GM19240 (cell line): Measurements from ENCODE around the gene USP30.
A peak's percentile ranks its signal among the peaks of the same experiment; 100 is the strongest.
"Not testable (repeated sequence)": the region's sequence is repeated elsewhere in the genome, so short reads cannot be mapped to it uniquely, and the experiment has no call there.

Source experiments
- DNase-seq: peaks from one replicate; pipeline ENCODE4 v3.0.0; 2011; ENCODE audit warnings: low spot score; ENCODE audit not compliant: insufficient read length

USP30 gene

DNA sequence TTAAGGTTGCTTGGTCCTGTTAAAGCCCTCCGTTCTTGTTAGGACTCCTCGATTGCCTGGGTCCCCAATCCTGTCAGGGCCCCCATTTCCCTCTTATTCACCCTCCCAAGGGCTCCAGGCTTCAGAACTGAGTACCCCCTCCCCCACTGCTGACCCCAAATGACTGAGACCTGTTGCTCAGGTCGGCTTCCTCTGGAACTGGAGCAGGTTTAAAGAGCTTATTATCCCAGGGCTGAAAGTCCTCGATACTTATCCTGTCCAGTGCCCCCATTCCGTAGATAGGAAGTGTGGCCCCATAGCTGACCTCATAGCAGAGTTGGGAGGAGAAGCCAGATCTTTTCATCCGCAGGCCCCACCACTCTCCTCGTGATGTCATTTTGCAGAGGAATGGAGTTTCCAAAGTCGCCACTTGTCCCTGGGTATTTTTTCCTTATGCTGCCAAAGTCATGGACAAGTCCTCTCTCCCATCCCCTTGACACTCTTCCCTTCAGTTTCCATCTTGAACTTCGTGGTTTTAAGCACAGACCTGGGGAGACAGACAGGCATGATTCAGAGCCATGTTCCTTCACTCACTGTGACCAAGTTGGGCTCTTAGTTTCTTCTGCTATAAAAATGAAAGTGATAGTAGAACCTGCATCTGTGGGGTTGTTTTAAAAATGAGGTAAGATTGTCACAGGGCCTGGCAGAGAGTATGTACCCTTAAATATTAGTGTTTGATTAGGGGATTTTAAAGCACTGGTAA lies 1.2 kb downstream of the USP30 start:
- DNase-seq = no peak

DNA sequence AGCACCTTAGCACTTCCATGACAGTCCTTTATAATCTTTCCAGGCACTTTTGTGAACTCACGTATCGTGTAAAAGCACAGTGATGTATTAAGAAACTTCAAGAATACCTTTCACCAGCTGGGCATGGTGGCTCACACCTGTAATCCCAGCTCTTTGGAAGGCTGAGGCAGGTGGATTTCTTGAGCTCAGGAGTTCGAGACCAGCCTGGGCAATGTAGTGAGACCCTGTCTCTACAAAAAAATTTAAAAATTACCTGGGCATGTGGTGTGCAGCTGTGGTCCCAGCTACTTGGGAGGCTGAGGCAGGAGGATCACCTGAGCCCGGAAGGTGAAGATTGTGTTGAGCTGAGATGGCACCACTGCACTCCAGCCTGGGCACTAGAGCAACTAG lies 1.7 kb downstream of the USP30 start:
- not testable (repeated sequence) for DNase-seq

DNA sequence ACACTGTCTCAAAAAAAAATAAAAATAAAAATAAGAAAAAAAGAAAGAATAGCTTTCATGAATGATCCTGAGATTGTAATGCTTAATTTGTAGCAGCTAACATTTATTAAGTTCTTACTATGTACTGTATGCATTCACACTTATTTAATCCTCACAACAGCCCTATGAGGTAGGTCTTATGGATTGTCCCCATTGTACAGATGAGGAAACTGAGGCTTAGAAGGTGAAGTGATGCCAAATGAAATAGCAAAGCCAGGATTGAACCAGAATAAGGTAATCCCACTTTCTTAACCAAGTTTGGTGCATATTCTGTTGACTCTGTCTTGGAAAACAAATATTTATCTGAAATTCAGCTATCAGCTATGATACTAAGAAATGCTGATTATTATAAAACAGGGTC lies 2.1 kb downstream of the USP30 start:
- no peak for DNase-seq

GRCh38 chr12:109056891-109057290 lies 4.5 kb downstream of the USP30 start:
- DNase-seq = no peak

- no peak for DNase-seq
Measured at GRCh38 chr12:109057376-109057775, 5.0 kb downstream of the USP30 start.

DNA sequence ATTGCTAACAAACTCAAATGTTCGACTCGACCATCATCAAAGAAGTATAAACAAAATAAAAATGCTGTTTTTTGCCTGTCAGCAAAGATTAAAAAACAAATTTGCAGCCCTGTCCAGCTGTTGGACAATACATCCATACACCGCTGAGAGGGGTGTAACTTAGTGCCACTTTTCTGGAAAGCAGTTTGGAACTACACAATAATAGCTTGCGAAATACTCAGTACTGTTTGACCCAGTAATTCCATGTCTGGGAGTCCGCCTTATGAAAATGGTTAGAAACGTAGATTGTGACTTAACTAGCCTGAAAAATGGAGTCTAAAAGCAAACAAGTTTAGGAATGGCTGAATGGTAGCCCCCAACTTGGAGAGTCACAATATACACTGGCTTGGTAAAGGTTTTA lies 6.4 kb downstream of the USP30 start:
- DNase-seq = no peak

DNA sequence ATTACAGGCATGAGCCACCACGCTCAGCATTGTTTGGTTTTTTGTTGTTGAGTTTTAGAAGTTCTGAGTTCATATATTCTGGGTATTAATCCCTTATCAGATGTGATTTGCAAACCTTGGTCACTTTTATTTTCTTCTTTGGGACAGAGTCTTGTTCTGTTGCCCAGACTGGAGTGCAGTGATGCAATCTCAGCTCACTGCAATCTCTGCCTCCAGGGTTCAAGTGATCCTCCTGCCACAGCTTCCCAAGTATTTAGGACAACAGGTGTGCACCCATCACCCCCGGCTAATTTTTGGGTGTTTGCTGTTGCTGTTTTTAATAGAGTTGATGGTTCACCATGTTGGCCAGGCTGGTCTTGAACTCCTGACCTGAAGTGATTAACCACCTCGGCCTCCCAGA lies 11.8 kb downstream of the USP30 start:
- DNase-seq = no peak

- no peak for DNase-seq
Measured at GRCh38 chr12:109065154-109065852, 12.9 kb downstream of the USP30 start.

GRCh38 chr12:109065853-109066193 lies 13.4 kb downstream of the USP30 start:
- no peak for DNase-seq

DNA sequence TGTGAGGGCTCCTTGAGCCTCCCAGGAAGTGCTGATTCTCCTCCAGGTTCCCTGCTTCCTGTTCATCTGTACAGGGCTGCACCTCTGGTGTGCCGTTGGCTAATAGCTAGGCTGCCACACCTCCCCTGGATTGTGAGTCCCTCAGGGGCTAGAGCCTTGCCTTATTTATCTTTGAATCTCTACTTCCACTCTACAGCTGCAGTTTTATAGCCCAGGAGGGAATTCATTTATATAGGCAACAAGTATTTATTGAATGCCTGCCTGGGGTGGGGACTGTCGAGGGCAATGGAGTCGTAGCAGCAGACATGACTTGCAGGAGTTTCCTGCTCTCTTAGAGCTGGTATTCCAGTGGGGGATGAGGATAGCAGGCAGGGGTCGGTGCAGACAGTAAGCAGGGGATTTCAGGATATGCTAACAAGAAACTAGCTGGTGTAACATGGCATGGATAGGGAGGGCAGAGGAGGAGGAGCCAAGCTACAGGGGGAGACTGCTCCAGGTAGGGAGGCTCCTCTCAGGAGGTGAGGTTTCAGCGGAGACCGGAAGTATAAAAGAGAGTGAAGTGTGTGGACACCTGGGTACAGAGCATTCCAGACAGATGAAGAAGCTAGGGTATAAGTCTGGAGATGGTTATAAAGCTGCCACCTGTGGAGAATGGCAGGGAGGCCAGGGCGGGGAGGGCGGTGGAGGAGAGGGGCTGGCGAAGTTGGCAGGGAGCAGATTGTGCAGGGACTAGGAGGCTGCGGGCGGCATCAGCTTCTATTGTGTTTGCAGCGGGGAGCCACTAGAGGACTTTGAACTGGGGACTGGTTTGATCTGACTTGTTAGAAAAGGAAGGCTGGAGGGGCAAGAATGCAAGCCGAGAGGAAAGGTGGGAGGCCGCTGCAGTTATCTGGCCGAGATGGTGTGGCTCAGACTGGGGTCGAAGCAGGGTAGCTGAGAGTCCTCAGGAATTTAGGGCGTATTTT lies 17.2 kb downstream of the USP30 start:
- DNase-seq = no peak

DNA sequence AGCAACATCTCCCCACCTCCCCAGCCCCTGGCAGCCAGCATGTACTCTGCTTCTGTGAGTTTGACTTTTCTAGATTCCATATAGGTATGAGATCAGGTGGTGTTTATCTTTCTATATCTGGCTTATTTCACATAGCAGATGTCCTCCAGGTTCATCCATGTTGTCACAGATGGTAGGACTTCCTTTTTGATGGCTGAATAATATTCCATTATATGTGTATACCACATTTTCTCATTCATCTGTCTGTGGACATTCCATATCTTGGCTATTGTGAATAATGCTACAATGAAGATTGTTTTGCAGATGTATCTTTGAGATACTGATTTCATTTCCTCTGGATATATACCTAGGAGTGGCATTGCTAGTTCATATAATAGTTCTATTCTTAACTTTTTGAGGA lies 22.5 kb downstream of the USP30 start:
- no peak for DNase-seq

DNA sequence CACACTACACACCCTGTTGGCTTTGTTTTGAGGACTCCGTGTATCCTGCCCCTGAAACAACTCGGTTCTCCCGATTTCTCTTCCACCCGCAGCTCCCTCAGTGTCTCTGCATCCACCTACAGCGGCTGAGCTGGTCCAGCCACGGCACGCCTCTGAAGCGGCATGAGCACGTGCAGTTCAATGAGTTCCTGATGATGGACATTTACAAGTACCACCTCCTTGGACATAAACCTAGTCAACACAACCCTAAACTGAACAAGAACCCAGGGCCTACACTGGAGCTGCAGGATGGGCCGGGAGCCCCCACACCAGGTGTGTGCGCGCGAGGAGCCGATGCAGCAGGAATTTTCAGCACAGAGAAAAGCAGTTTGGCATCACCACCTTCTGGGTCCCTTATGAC lies 30.4 kb downstream of the USP30 start:
- DNase-seq = no peak

DNA sequence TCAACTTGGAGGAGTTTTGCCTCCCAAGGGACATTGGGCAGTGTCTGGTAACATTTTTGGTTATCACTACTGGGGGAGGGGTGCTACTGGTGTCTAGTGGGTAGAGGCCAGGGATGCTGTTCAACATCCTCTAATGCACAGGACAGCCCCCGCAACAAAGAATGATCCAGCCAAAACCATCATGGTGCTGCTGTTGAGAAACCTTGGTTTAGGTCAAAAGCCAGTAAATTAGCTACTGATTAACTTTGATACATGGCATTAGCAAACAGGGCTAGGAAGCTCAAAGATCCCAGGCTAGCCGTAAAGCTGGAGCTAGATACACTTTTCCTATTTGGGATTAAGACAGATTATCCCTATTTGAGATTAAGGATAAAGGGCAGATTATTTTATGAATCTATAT lies 32.0 kb downstream of the USP30 start:
- no peak for DNase-seq

GRCh38 chr12:109085590-109085989 lies 33.2 kb downstream of the USP30 start:
- no peak for DNase-seq

- DNase-seq = no peak
Measured at GRCh38 chr12:109087250-109087649, 34.9 kb downstream of the USP30 start.

- DNase-seq = no peak
Measured at GRCh38 chr12:109088818-109089217, 36.4 kb downstream of the USP30 start.

DNA sequence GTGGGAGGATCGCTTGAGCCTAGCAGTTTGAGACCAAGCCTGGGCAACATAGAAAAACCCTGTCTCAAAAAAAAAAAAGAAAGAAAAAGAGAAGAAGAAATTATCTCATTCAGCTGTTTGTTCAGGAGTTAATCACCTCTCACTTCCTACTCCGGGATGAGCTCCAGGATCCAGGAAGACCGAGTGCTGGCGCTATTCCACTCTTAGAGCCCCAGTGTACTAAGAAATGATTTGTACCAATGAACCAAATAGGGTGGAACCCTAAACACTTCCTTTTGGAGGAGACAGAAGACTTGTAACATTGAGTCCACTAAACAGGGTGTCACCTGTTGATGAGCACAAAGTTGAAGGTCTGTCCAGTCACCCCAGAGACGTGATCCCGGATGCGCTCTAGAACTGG lies 37.3 kb downstream of the USP30 start:
- no peak for DNase-seq

DNA sequence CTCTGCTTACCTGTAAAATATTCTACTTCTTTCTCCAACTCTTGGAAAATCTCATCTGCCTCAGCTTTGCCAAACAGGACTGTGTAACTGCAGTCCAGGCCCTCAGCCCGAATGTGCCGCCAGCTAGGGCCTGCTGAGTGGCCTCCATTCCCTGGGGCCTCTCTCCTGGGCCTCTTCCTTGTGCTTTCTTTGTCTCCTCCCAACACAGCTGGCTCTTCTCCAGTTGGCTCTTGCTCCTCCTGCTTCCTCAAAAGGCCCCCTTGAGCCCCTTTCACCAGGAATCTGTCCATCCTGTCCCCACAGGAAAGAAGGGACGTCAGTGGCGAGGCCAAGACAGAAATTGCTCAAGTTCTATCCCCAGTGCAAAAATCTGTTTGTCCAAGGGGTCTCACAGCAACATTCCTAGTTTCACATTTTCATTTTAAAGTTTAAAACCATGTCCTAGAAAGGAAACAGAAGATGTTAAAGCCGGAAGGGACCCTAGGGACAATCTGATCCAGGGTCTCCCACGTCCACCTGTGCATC lies 40.2 kb downstream of the USP30 start:
- no peak for DNase-seq

DNA sequence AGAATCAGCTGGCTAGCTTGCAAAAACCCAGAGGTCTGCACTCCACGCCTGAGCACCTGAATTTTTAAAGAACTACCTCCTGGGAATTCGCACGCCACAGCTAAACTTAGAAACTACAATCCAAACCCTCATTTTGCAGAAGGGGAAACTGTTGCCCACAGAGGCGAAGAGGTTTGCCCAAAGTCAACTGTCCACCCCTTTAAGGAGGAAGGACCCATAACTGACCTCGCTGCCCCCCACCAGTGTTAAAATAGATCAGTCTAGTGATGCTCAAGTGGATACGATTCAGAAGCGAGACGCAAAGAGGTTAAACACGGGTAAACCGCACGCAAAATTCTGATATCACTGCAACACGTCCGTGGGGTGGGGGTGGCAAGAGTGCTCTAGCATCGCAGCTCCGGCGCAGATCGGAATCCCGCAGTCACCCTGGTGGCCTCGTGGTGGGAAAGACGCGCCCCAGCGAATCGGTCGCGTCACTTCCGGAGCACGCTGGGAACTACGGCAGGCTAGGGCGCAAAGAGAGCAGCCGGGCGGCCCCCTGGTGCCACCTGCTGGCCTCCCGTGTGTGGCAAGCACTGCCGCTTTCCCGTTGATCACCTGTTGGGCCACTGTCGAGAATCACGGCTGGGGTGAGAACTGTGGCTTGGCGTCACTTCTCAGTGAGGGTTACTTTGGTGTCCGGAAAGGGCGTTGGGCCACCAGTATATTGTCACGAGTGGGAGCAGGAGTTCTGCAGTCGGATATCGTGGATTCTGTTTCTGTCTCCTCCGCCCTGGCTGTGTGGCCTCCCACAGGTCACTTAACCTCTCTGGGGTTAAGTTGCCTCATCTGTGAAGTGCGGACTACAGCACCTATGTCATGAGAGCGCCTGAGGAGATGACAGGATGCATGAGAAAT lies 40.9 kb downstream of the USP30 start, which contains the start of gene ALKBH2:
TSS of gene ALKBH2 (minus strand) at position 451 of the 897 bp plus-strand sequence. CDS start 686 bp downstream, outside the sequence.
- DNase-seq = peak; percentile 88

- no peak for DNase-seq
Measured at GRCh38 chr12:109097140-109097434, 44.7 kb downstream of the USP30 start.
